HG02623 (cell line): Measurements from ENCODE around the gene SDHAF4.
"Not testable (repeated sequence)": the region's sequence is repeated elsewhere in the genome, so short reads cannot be mapped to it uniquely, and the experiment has no call there.

Experiments
- ATAC-seq: cut with Tn5 transposase; IDR thresholded peaks from one replicate; pipeline ENCODE4 v1.9.1; 2021; ENCODE audit warnings: moderate library complexity; ENCODE audit not compliant: unreplicated experiment

The SDHAF4 gene

GRCh38 chr6:70592391-70593117 lies 25.8 kb downstream of the SDHAF4 start:
- ATAC-seq = no peak

- ATAC-seq = no peak
Observed at GRCh38 chr6:70593118-70593486, 26.4 kb downstream of the SDHAF4 start.

GRCh38 chr6:70599187-70599586 lies 32.5 kb downstream of the SDHAF4 start:
- ATAC-seq = no peak

- ATAC-seq = no peak
Observed at GRCh38 chr6:70601014-70601413, 34.3 kb downstream of the SDHAF4 start.

- no peak for ATAC-seq
Observed at GRCh38 chr6:70604254-70604653, 37.5 kb downstream of the SDHAF4 start.

- ATAC-seq = not testable (repeated sequence)
Observed at GRCh38 chr6:70607371-70607770, 40.6 kb downstream of the SDHAF4 start.

- ATAC-seq = not testable (repeated sequence)
Observed at GRCh38 chr6:70609181-70609580, 42.5 kb downstream of the SDHAF4 start.

GRCh38 chr6:70616728-70617260 lies 50.1 kb downstream of the SDHAF4 start:
- ATAC-seq = no peak

GRCh38 chr6:70620746-70621145 lies 54.0 kb downstream of the SDHAF4 start:
- ATAC-seq = no peak

GRCh38 chr6:70622461-70622860 lies 55.7 kb downstream of the SDHAF4 start:
- no peak for ATAC-seq

- no peak for ATAC-seq
Observed at GRCh38 chr6:70625436-70625835, 58.7 kb downstream of the SDHAF4 start.

- ATAC-seq = no peak
Observed at GRCh38 chr6:70627500-70628254, 60.9 kb downstream of the SDHAF4 start.

GRCh38 chr6:70629929-70630328 lies 63.2 kb downstream of the SDHAF4 start:
- ATAC-seq = no peak

GRCh38 chr6:70633870-70634269 lies 67.1 kb downstream of the SDHAF4 start:
- ATAC-seq = no peak

- no peak for ATAC-seq
Observed at GRCh38 chr6:70636596-70636995, 69.9 kb downstream of the SDHAF4 start.

GRCh38 chr6:70638468-70638867 lies 71.7 kb downstream of the SDHAF4 start:
- no peak for ATAC-seq
